IPS-15b (cell line): ENCODE data around the gene SELENON.

Experiments used
- H3K27me3 ChIP-seq: one replicate; pipeline ENCODE4 v1.6.1; 2013; ENCODE audit warnings: low read length; ENCODE audit not compliant: control insufficient read depth, insufficient read depth
- H3K36me3 ChIP-seq: one replicate; pipeline ENCODE4 v1.6.1; 2013; ENCODE audit warnings: low read length; ENCODE audit not compliant: control insufficient read depth, insufficient read depth
- H3K4me1 ChIP-seq: one replicate; pipeline ENCODE4 v1.6.1; 2013; ENCODE audit warnings: mild to moderate bottlenecking, low read length; ENCODE audit not compliant: control insufficient read depth, insufficient read depth
- H3K4me3 ChIP-seq: one replicate; pipeline ENCODE4 v1.5.1; 2013; ENCODE audit warnings: low read depth, low read length
- H3K9ac ChIP-seq: one replicate; pipeline ENCODE4 v1.6.1; 2013; ENCODE audit warnings: low read depth, mild to moderate bottlenecking, low read length
- H3K9me3 ChIP-seq: one replicate; pipeline ENCODE4 v1.6.1; 2013; ENCODE audit warnings: mild to moderate bottlenecking, low read length; ENCODE audit not compliant: control insufficient read depth, insufficient read depth

Gene SELENON

GRCh38 chr1:25785333-25786067 is 14.5 kb upstream of the SELENON start:
- Histone ChIP-seq H3K4me1 (peaks cover 7% of the 10 kb centered on the region), H3K36me3 (no peaks in the 10 kb centered on the region), H3K4me3 (no peak overlapping the region), H3K27me3 (no peaks in the 10 kb centered on the region), H3K9ac (no peak overlapping the region), H3K9me3 (no peaks in the 10 kb centered on the region)

GRCh38 chr1:25786887-25787759 is 12.9 kb upstream of the SELENON start:
- no peaks in the 10 kb centered on the region for H3K9me3 ChIP-seq
- no peak overlapping the region for H3K9ac ChIP-seq
- H3K4me1 ChIP-seq, result no peaks in the 10 kb centered on the region
- no peaks in the 10 kb centered on the region for H3K36me3 ChIP-seq
- no peaks in the 10 kb centered on the region for H3K27me3 ChIP-seq
- H3K4me3 ChIP-seq, result no peak overlapping the region

GRCh38 chr1:25787760-25788166 is 12.2 kb upstream of the SELENON start:
- Histone ChIP-seq H3K4me3 (no peak overlapping the region), H3K9ac (no peak overlapping the region), H3K4me1 (no peaks in the 10 kb centered on the region), H3K36me3 (no peaks in the 10 kb centered on the region), H3K9me3 (no peaks in the 10 kb centered on the region), H3K27me3 (no peaks in the 10 kb centered on the region)

- Histone ChIP-seq H3K4me3 (no peak overlapping the region), H3K9ac (no peak overlapping the region), H3K36me3 (no peaks in the 10 kb centered on the region), H3K27me3 (no peaks in the 10 kb centered on the region), H3K9me3 (no peaks in the 10 kb centered on the region), H3K4me1 (no peaks in the 10 kb centered on the region)
Measured at GRCh38 chr1:25790472-25790871, 9.5 kb upstream of the SELENON start.

- H3K27me3 ChIP-seq, result no peaks in the 10 kb centered on the region
- H3K36me3 ChIP-seq, result no peaks in the 10 kb centered on the region
- H3K4me3 ChIP-seq, result no peak overlapping the region
- no peaks in the 10 kb centered on the region for H3K4me1 ChIP-seq
- H3K9me3 ChIP-seq, result no peaks in the 10 kb centered on the region
- H3K9ac ChIP-seq, result no peak overlapping the region
Measured at GRCh38 chr1:25792115-25792514, 7.9 kb upstream of the SELENON start.

GRCh38 chr1:25793585-25794170 is 6.3 kb upstream of the SELENON start:
- no peaks in the 10 kb centered on the region for H3K4me1 ChIP-seq
- H3K9me3 ChIP-seq, result no peaks in the 10 kb centered on the region
- no peaks in the 10 kb centered on the region for H3K27me3 ChIP-seq
- H3K36me3 ChIP-seq, result no peaks in the 10 kb centered on the region
- H3K9ac ChIP-seq, result no peak overlapping the region
- H3K4me3 ChIP-seq, result no peak overlapping the region

- Histone ChIP-seq H3K9ac (no peak overlapping the region), H3K36me3 (no peaks in the 10 kb centered on the region), H3K27me3 (no peaks in the 10 kb centered on the region), H3K9me3 (no peaks in the 10 kb centered on the region), H3K4me3 (no peak overlapping the region), H3K4me1 (no peaks in the 10 kb centered on the region)
Measured at GRCh38 chr1:25794325-25794724, 5.7 kb upstream of the SELENON start.

GRCh38 chr1:25795211-25795610 is 4.8 kb upstream of the SELENON start:
- H3K36me3 ChIP-seq, result no peaks in the 10 kb centered on the region
- no peaks in the 10 kb centered on the region for H3K4me1 ChIP-seq
- no peak overlapping the region for H3K9ac ChIP-seq
- no peaks in the 10 kb centered on the region for H3K27me3 ChIP-seq
- no peak overlapping the region for H3K4me3 ChIP-seq
- H3K9me3 ChIP-seq, result no peaks in the 10 kb centered on the region

GRCh38 chr1:25795946-25796810 is 3.8 kb upstream of the SELENON start:
- peaks cover 3% of the 10 kb centered on the region for H3K4me1 ChIP-seq
- no peak overlapping the region for H3K9ac ChIP-seq
- no peaks in the 10 kb centered on the region for H3K27me3 ChIP-seq
- H3K9me3 ChIP-seq, result no peaks in the 10 kb centered on the region
- H3K36me3 ChIP-seq, result no peaks in the 10 kb centered on the region
- no peak overlapping the region for H3K4me3 ChIP-seq

GRCh38 chr1:25796811-25797458 is 3.1 kb upstream of the SELENON start:
- no peaks in the 10 kb centered on the region for H3K27me3 ChIP-seq
- peaks cover 3% of the 10 kb centered on the region for H3K4me1 ChIP-seq
- H3K9me3 ChIP-seq, result no peaks in the 10 kb centered on the region
- H3K36me3 ChIP-seq, result no peaks in the 10 kb centered on the region
- H3K4me3 ChIP-seq, result no peak overlapping the region
- no peak overlapping the region for H3K9ac ChIP-seq

GRCh38 chr1:25797939-25798338 is 2.1 kb upstream of the SELENON start:
- Histone ChIP-seq H3K27me3 (no peaks in the 10 kb centered on the region), H3K4me1 (peaks cover 3% of the 10 kb centered on the region), H3K4me3 (no peak overlapping the region), H3K9ac (no peak overlapping the region), H3K36me3 (peaks cover 3% of the 10 kb centered on the region), H3K9me3 (no peaks in the 10 kb centered on the region)
